22Rv1 (cell line): Measurements from ENCODE around the gene MEF2C.

ENCODE experiments used
- ZFX ChIP-seq: fragments of 450-650 bp; IDR thresholded peaks from 2 replicates; pipeline ENCODE4 v1.6.1; 2017; ENCODE audit warnings: antibody characterized with exemption, borderline replicate concordance
- TF ChIP-seq, protein P1 (sequence below): fragments of 450-650 bp; IDR thresholded peaks from 2 replicates; pipeline ENCODE4 v1.5.1; 2017; ENCODE audit warnings: mild to moderate bottlenecking

DNA sequence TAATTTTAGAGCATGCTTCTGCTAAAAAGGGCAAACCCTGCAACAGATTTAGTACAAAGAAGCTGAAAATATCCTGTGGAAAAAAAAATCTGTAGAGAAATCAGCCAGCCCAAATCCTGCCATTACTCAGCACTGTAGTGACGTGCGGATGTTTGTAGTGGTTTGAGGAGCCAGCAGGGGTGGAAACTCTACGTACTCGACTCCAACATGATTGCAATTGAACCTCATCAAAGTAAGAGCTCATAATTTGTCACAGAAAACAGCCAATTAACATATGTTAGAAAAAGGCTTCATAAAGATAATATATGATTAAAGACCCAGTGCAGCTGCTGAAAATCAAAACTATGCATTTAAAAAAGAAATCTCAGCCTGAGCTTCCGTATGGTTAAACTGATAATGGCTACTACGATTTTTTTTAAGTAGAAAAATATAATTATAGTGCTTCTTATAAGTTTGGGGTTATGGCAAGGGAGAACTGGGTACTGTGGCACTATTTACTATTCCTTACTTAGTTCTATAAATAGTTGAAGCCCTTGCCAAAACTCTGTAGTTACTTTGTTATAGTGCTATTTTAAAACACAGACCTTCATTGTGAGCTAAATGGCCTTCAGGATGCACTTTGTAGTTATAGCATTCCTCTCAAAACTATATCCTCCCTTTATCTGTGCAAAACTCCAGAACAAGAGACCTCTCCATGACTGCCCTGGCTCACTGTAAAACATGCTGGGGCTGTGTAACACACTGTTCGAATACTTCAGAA lies 49.4 kb downstream of the MEF2C start:
- TF ChIP-seq, protein P1, sequence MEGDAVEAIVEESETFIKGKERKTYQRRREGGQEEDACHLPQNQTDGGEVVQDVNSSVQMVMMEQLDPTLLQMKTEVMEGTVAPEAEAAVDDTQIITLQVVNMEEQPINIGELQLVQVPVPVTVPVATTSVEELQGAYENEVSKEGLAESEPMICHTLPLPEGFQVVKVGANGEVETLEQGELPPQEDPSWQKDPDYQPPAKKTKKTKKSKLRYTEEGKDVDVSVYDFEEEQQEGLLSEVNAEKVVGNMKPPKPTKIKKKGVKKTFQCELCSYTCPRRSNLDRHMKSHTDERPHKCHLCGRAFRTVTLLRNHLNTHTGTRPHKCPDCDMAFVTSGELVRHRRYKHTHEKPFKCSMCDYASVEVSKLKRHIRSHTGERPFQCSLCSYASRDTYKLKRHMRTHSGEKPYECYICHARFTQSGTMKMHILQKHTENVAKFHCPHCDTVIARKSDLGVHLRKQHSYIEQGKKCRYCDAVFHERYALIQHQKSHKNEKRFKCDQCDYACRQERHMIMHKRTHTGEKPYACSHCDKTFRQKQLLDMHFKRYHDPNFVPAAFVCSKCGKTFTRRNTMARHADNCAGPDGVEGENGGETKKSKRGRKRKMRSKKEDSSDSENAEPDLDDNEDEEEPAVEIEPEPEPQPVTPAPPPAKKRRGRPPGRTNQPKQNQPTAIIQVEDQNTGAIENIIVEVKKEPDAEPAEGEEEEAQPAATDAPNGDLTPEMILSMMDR = no peak
- TF ChIP-seq ZFX = no peak
